ENCODE measurements around the gene MUC3A. TPM values are rescaled to one million over a fixed set of nuclear protein-coding genes. Genes with fewer than 3 reads are reported as not detected.
A peak's percentile ranks its signal among the peaks of the same experiment; 100 is the strongest.

The MUC3A gene
- total RNA-seq, 1 experiment from 2014 or later: not detected

- no peak for DNase-seq (ENCODE audit: low read depth)
Observed at GRCh38 chr7:100944138-100944537, 5.2 kb upstream of the MUC3A start.

DNA sequence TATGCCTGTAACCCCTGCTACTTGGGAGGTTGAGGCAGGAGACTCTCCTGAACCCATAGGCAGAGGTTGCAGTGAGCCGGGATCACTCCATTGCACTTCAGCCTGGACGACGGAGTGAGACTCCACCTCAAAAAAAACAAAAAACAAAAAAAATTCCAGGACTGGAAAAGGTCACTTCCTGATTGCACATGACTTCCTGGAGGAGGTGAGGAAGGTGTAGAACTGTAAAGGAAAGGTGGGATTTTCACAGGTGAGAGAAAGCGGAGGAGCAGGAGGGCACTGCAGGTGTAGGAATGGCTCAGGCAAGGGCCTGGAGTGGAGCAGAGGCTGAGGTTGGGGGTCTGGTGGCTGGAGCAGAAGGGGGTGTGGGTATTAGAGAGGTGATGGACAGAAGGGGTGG, 3.2 kb upstream of the MUC3A start:
- DNase-seq (ENCODE audit: low read depth): no peak

DNA sequence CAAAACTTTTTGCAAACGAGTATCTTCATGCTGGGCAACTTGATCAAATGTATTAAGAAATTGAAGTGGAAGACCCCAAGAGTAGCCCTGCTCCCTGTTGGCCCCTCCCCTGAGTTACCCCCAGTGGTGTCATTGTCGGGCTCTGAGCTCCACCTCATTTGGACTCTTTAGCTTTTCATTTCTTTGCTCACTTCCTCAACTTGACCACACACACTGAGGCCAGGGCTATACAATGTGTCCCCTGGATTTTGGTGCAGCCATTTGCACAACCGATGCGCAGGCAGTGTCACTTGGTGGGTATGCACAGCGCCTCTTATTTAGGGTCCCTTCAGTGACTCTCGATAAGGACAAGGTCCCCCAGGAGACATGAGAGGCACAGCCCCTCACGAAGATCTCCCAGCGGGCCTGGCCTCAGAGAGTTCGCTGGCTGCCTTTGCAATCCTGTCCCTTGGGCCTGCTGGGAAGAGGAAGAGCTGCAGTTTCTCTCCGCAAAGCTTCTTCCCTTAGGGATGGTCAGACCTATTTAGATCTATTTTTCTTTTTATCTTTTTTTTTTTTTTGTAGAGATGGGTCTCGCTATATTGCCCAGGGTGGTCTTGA, 2.5 kb upstream of the MUC3A start:
- DNase-seq (ENCODE audit: low read depth): no peak

DNA sequence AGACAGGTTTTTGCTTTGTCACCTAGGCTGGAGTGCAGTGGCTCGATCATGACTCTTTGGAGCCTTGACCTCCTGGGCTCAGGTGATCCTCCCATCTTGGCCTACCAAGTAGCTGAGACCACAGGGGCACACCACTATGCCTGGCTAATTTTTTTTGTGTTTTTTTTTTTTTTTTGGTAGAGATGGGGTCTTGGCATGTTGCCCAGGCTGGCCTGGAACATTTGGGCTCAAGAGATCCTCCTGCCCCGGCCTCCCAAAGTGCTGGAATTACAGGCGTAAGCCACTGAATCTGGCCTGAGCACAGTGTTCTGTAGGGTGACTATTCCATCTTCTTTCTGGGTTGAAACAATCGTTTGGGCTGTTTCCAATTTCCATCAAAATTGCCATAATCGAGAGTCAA, 1.5 kb upstream of the MUC3A start:
- no peak for DNase-seq (ENCODE audit: low read depth)

- DNase-seq (ENCODE audit: low read depth): no peak
Observed at GRCh38 chr7:100949933-100950443, 654 bp downstream of the MUC3A start.

DNA sequence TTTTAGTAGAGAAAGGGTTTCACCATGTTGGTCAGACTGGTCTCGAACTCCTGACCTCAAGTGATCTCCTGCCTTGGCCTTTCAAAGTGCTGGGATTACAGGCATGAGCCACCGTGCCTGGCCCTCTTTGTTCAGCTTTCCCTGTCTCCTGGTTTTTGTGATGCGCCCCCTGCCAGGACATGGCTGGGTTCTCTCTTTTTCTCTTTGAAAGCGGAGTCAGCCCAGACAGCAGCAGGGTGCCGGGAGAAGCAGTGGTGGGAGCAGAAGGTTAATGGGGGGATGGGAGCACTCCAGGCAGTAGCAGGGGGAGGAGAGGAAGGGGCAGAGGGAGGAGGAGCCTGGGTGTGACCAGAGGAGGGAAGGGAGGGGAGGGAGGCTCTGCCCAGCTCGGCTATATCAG, 1.8 kb downstream of the MUC3A start:
- no peak for DNase-seq (ENCODE audit: low read depth)

DNA sequence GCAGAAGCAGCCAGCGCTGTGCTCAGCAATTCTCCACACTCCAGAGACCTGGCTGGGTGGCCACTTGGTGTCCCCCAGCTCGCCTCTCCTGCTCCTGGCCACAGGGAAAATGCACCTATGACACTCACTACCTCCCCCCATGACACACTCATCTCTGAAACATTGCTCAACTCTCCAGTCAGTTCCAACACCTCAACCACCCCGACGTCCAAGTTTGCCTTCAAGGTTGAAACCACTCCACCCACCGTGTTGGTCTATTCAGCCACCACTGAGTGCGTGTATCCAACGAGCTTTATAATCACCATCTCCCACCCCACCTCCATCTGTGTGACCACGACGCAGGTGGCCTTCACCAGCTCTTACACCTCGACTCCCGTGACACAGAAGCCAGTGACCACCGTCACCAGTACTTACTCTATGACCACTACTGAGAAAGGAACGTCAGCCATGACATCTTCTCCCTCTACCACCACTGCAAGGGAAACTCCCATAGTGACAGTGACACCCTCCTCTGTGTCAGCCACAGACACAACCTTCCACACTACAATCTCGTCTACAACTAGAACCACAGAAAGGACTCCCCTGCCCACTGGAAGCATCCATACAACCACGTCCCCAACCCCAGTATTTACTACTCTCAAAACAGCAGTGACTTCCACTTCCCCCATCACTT, 2.7 kb downstream of the MUC3A start:
- DNase-seq (ENCODE audit: low read depth): no peak

- no peak for DNase-seq (ENCODE audit: low read depth)
Observed at GRCh38 chr7:100952641-100953040, 3.3 kb downstream of the MUC3A start.

DNA sequence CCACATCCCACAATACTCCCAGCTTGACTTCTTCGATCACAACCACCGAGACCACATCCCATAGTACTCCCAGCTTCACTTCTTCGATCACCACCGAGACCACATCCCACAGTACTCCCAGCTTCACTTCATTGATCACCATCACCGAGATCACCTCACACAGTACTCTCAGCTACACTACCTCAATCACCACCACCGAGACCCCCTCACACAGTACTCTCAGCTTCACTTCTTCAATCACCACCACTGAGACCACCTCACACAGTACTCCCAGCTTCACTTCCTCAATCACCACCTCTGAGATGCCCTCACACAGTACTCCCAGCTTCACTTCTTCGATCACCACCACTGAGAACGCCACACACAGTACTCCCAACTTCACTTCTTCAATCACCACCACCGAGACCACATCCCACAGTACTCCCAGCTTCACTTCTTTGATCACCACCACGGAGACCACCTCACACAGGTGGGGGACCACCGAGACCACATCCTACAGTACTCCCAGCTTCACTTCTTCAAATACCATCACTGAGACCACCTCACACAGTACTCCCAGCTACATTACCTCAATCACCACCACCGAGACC, 8.6 kb downstream of the MUC3A start:
- DNase-seq (ENCODE audit: low read depth): no peak

- no peak for DNase-seq (ENCODE audit: low read depth)
Observed at GRCh38 chr7:100959894-100960293, 10.6 kb downstream of the MUC3A start.

- no peak for DNase-seq (ENCODE audit: low read depth)
Observed at GRCh38 chr7:100962537-100962936, 13.2 kb downstream of the MUC3A start.

- DNase-seq (ENCODE audit: low read depth): no peak
Observed at GRCh38 chr7:100963386-100963785, 14.1 kb downstream of the MUC3A start.

- DNase-seq (ENCODE audit: low read depth): no peak
Observed at GRCh38 chr7:100963874-100964273, 14.5 kb downstream of the MUC3A start.

DNA sequence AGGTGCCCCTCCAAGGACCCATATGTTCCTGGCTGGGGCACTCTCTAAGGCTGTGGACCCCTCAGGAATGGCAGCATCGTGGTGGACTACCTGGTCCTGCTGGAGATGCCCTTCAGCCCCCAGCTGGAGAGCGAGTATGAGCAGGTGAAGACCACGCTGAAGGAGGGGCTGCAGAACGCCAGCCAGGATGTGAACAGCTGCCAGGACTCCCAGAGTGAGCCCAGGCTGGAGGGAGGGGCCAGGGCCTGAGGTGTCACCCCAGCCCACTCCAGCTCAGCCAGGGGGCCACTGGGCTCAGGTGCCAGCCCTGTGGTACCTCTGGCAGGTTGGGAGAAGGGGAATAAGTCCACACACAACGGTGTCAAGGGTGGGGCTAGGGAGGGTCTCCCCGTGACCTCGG, 15.3 kb downstream of the MUC3A start:
- DNase-seq (ENCODE audit: low read depth): no peak

DNA sequence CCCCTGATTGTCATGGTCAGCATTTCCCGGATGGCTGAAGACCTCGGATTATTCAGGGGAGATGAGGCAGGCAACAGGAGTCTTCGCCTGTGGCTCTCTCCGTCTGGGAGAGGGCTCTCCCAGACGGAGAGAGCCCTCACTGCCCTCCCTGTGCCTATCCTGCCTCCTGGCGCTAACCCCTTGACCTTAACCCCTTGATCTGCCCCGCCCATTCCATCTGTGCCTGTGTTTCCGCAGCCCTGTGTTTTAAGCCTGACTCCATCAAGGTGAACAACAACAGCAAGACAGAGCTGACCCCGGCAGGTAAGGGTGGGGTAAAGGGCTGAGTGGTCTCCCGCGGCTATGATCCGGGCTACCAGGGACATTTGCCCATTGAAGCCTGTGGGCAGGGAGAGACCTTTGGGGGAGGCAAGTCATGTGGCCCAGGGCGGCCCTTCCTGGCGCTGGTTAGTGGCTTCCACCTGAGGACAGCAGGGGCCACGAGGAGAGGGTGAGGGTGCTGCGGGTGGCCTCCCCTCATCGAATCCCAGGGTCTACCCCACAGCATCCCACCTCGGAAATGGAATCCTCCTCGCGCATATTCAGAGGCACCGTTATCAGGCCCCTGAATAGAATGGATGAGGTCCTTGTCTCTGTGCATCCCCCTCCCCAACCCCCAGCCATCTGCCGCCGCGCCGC, 15.8 kb downstream of the MUC3A start:
- DNase-seq (ENCODE audit: low read depth): no peak

GRCh38 chr7:100965723-100966541, 16.6 kb downstream of the MUC3A start:
- peak; percentile 56 for DNase-seq (ENCODE audit: low read depth)

DNA sequence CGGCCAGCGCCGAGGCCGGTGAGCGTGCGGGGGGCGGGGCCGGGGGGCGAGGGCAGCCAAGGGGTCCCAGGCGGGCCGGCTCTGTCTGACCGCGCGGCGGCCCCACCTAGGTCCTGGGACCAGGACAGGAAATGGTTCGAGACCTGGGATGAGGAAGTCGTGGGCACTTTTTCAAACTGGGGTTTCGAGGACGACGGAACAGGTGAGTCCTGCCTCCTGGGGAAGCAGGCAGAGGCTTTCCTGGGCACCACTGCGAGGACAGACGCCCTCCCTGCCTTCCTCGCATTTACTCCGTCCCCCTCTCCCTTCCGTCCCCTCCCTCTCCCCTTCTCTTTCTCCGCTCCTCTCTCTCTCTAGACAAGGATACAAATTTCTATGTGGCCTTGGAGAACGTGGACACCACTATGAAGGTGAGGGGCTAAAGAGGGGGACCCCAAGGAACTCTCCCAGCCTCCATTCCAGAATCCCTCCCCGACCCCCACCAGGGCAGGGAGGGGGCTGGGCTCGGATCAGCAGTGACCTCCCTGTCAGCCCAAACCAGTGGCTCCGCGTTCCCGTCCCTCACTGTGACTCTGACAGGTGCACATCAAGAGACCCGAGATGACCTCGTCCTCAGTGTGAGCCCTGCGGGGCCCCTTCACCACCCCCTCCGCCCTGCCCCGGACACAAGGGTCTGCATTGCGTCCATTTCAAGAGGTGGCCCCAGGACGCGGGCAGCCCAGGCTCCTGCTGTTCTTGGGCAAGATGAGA, 17.4 kb downstream of the MUC3A start:
- DNase-seq (ENCODE audit: low read depth): no peak

GRCh38 chr7:100967292-100967863, 18.0 kb downstream of the MUC3A start:
- DNase-seq (ENCODE audit: low read depth): no peak

GRCh38 chr7:100968031-100968430, 18.7 kb downstream of the MUC3A start:
- no peak for DNase-seq (ENCODE audit: low read depth)

DNA sequence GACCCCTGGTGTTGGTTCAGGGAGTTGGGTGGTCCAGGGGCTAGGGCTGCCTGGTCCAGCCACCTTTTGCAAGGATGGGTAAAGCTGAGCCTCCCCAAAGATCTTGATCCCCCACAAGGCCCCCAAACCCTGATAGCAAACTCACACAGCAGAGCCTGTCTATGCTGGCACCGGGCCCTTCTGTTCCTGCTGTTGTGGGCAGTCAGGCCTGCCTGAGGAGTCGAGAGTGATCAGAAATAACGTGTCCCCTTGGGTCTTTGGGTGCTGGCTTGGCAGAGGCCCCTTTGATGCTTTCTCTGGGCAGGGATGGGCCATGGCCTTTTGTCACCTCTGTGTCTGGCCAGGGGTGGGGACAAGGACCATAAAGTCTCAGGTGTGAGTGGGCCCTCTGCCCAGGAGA, 19.3 kb downstream of the MUC3A start:
- no peak for DNase-seq (ENCODE audit: low read depth)
